ENCODE measurements around the gene KIAA0232.
"Not testable (repeated sequence)": the region's sequence is repeated elsewhere in the genome, so short reads cannot be mapped to it uniquely, and the experiment has no call there.

KIAA0232 gene

GRCh38 chr4:6877067-6877466, 94.5 kb downstream of the KIAA0232 start:
- DNase-seq, result no peak

GRCh38 chr4:6878451-6879059, 96.0 kb downstream of the KIAA0232 start:
- no peak for DNase-seq

GRCh38 chr4:6880691-6881090, 98.2 kb downstream of the KIAA0232 start:
- DNase-seq, result peak in 8 of 58 donors; percentile 12 to 53 (median 34)

DNA sequence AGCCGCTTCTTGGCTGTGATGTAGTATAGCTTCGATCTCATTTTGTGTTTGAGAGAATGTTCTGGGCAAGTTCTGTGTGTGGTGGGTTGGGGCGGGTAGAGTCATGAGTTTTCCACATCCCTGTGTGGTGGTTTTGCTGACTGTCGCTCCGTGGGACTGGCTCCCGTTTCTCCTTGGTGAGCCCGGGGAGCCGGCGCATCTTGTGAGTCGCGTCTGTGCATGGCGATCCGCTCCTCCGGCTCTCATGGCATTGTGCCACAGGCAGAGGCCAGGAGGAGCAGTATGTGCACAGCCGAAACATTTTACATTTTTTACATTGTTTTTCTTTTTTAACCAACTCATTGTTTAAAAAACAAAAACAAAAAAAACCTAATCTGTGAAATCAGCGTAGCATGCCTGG, 99.4 kb downstream of the KIAA0232 start:
- no peak for DNase-seq

- DNase-seq, result no peak
Observed at GRCh38 chr4:6884341-6884870, 101.9 kb downstream of the KIAA0232 start.

DNA sequence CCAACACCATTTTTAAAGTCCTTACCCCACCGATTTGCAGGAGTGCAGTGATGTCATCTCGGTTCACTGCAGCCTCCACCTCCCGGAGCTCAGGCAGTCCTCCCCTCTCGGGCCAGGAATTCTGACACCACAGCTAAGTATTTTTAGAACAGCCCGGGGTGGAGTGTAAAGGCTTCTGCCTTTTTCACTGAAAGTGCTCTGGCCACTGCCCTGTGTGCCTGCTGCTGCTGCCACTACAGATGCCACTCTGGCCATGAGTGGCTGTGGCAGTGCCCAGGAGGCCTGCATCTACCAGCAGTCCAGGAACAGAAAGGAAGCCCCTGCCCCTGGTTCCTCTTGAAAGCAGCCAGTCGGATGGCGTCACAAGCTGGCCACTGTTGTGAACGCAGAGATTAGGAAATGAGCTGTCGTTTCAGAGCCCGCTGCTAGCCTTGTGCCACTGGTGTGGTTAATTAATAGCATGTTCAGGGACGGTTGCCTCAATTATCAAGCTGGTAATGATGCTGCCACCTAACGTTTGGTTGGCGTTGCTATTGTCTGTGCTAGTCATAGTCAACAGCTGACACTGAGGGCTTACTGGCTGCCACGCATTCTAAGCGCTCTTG, 103.5 kb downstream of the KIAA0232 start:
- DNase-seq, result peak in 45 of 58 donors; percentile 27 to 81 (median 56)

DNA sequence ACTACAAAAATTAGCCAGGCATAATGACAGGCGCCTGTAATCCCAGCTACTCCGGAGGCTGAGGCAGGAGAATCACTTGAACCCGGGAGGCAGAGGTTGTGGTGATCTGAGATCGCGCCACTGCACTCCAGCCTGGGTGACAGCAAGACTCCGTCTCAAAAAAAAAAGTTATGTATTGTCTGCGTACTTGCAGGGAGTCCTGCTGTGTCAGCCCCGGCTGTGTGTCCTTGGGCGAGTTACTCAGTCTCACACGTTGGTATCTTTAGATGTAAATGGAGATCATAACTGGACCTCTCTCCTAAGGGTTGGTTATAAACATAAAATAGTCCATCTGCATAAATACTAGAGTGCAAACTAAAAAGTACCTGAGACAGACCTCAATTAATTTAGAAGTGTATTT, 104.4 kb downstream of the KIAA0232 start:
- no peak for DNase-seq

DNA sequence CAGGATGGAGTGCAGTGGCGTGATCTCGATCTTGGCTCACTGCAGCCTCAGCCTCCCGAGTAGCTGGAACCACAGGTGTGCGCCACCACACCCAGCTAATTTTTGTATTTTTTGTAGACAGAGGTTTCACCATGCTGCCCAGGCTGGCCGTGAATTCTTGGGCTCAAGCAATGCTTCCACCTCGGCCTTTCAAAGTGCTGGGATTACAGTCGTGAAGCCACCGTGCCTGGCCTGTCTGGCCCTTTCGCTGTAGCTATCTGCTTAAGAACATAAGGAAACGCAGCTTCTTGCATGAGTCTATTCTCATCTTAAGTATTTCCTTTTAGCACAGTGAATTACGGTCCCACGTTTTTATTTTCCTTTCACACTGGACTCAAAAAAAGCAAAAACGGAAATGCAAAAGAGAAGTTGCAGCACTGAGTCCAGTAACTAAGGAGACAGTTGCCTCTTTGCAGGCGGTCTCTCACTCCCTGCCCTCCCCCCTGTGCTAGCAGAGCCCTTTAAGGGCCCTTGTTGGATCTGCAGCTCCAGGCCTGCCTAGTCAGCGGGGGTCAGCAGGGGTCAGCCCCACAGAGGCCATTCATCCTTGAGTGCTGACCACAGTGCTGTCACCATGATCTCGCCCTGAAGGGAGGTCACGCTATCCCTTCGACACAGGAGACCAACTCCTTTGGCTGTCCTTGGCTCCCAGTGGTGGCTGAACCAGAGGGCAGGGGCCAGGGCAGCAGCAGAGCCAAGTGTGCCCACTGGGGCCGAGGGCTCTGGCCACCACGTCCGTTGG, 105.3 kb downstream of the KIAA0232 start:
- DNase-seq, result no peak

GRCh38 chr4:6888506-6889071, 106.1 kb downstream of the KIAA0232 start:
- DNase-seq, result no peak

DNA sequence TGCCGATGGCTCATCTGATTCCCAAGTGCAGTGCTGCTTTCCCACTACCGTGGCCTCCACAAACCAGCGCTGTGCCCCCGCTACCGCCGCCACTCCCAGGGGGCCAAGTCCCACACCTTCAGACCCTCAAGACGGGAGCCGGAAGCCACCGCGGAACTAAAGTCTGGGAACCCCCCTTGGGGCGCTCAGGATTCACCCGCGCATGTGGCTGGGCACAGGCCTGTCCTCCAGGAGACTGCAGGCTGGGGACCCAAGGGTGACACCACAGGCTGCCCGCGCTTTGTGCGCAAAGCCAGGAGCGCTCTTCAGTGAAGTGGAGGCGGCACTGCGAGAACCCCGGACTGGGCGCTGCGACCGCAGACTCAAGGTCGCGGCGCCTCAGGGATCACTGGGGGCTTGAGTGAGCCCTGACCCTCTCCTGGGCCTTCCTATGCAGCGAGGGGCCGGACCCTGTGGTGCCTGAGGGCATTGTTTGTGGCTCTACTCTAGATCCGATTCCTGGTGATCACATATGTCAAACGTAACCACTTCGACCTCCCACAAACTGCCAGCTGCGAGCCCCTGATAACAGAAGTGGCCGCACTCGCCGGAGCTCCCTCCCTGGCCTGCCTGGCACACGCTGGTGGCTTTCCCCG, 106.7 kb downstream of the KIAA0232 start:
- DNase-seq, result no peak

DNA sequence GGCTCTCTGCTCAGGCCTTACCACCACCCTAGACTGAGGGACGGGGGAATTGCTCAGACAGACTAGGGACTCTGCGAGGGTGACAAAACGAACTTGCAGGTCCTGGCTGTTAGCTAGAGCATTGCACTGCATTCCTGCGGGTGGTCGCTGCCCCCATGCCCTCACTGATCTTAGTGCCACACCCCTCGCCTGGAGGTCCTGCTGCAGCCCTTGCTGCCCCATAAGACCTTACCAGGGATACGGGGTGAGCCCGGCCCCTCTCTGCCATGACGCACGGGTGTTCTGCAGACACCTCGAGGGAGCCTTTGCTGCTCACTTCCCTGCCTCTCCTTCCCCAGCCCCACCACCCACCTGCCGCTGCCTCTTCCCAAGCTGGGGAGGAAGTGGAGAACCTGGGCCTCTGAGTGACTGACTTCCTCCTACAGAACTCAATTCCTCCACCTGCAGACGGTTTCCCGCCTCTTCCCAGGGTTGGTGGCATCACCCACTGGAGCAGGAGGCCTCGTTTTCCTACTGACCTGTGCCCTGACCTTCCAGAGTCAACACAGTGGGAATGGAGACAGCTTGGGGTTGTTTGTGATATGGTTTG, 107.3 kb downstream of the KIAA0232 start:
- DNase-seq, result no peak

DNA sequence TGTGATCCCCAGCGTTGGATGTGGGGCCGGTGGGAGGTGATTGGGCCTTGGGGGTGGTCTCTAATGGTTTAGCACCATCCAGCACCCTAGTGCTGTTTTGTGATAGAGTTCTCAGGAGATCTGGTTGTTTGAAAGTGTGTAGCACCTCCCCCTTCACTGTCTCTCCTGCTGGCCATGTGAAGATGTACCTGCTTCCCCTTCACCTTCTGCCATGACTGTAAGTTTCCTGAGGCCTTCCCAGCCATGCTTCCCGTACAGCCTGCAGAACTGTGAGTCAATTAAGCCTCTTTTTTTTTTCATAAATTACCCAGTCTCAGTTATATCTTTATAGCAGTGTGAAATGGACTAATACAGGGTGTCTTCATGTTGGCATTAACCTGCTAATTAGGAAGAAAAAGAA, 107.8 kb downstream of the KIAA0232 start:
- DNase-seq, result no peak

DNA sequence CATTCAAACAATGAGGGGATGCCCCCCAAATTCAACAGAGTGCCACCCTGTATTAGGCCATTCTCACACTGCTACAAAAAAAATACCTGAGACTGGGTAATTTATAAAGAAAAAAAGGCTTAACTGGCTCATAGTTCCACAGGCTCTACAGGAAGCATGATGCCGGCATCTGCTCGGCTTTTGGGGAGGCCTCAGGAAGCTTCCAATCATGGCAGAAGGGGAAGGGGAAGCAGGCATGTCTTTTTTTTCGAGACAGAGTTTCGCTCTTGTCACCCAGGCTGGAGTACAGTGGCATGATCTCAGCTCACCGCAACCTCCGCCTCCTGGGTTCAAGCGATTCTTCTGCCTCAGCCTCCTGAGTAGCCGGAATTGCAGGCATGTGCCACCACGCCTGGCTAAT, 108.4 kb downstream of the KIAA0232 start:
- not testable (repeated sequence) for DNase-seq

- DNase-seq, result no peak
Observed at GRCh38 chr4:6891436-6892170, 109.1 kb downstream of the KIAA0232 start.

GRCh38 chr4:6892190-6892908, 109.8 kb downstream of the KIAA0232 start:
- DNase-seq, result peak in 2 of 58 donors; percentile 22 to 24

GRCh38 chr4:6892909-6893202, 110.3 kb downstream of the KIAA0232 start:
- no peak for DNase-seq

DNA sequence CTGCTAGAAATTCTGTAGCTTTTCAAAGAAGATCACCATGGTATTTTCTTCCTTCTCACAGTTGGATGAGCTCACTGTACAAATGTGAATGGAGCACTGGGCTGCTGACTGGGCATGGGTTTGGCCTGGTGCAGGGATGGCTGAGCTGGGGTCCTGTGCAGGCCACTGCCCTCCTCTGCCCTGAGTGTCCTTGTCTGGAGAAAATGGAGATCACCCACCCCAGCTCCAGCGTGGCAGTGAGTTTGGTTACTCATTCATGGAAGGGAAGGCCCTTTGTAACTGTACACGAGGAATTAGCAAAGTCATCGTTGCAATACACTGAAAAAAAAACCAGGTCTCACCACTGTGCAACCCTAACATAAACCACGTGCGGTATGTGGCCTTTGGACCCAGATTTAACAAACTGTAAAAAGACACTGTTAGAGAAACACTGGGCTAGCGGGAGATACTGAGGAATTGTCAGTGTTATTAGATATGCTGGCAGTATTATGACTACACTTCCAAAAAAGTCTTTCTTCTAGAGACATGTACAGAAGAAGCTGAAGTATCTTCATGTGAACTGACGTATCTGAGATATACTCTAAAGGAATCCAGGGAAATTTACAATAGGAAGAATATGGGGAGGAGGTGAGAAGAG, 111.0 kb downstream of the KIAA0232 start:
- DNase-seq, result no peak

DNA sequence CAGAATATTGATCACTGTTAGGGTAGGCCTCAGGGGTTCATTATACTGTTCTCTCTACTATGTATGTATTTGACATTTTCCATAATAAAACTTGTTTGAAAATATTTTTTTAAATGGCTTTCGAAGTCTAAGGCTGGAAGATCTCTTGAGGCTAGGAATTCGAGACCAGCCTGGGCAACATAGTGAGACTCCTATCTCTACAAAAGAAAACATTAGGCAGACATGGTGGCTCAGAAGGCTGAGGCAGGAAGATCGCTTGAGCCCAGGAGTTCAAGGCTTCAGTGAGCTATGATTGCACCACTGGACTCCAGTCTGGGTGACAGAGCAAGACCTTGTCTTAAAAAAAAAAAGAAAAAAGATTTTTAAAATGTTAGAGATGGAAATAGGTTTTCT, 111.6 kb downstream of the KIAA0232 start:
- DNase-seq, result no peak
